ENCODE measurements around the gene DHODH.

- TF ChIP-seq SUZ12 (IDR thresholded peaks at IDR 0.05; ENCODE audit: extremely low read depth, insufficient read depth, insufficient read length) (no peak), YY1 (IDR thresholded peaks at IDR 0.05; ENCODE audit: insufficient read depth, insufficient read length) (no peak), ZNF274 (IDR thresholded peaks at IDR 0.05; ENCODE audit: low read depth, low read length) (no peak)
These were observed 5.9 kb upstream of the DHODH start for GRCh38 chr16:72002619-72003018.

Measured in NT2/D1 (cell line).